T-cell (primary cell): ENCODE measurements around the gene GORAB. TPM values are rescaled to one million over a fixed set of nuclear protein-coding genes. Genes with fewer than 3 reads are reported as not detected.

ENCODE experiments used
- ATAC-seq, 4 experiments: fragments of 200-7000 bp in 3 of 4; fragments of 150-1000 bp in 1 of 4; cut with Tn5 transposase; replicated peaks in 1 of 4; 1 replicate in 3 of 4; 2 replicates in 1 of 4; pipeline ENCODE4 v1.10.0; 2021; ENCODE audit warnings: moderate library complexity in 3 of 4, mild to moderate bottlenecking in 2 of 4, moderate number of reproducible peaks in 1 of 4
- CTCF ChIA-PET, 2 donors: fragments of 300-600 bp; sonication (Branson Sonifier 250); formaldehyde crosslinking; loops; one replicate each; lab custom pipeline; 2022; ENCODE audit warnings: antibody characterized with exemption in 2 of 2; lab: Charles Lee
- POLR2A ChIA-PET, 2 donors: fragments of 300-600 bp; sonication (Branson Sonifier 250); formaldehyde crosslinking; loops; one replicate each; lab custom pipeline; 2022; ENCODE audit warnings: antibody characterized with exemption in 2 of 2; lab: Charles Lee
- DNase-seq, 35 experiments: peaks; one replicate each; pipeline versions ENCODE4 v3.0.0 to v3.0.0-alpha.2; 2013 to 2023
- H3K27ac ChIP-seq: one replicate; pipeline ENCODE4 v1.5.1; 2013; ENCODE audit warnings: low read length
- H3K27me3 ChIP-seq, 2 experiments: replicated peaks in 1 of 2; 1 replicate in 1 of 2; 2 replicates in 1 of 2; pipeline versions ENCODE4 v1.6.1 to v1.7.0; 2013; ENCODE audit warnings: low read length in 1 of 2, mixed read lengths in 1 of 2; ENCODE audit not compliant: control insufficient read depth in 2 of 2, insufficient read depth in 2 of 2; ENCODE audit errors: extremely low read depth in 1 of 2
- H3K36me3 ChIP-seq, 2 donors: 1 replicate in 1 of 2; 2 replicates in 1 of 2; pipeline versions ENCODE4 v1.6.1 to v1.7.0; 2013; ENCODE audit warnings: low read length in 1 of 2; ENCODE audit not compliant: control insufficient read depth in 2 of 2, insufficient read depth in 1 of 2; ENCODE audit errors: extremely low read depth in 1 of 2
- H3K4me1 ChIP-seq, 2 experiments: 1 replicate in 1 of 2; 2 replicates in 1 of 2; pipeline versions ENCODE4 v1.6.1 to v1.7.0; 2013; ENCODE audit warnings: low read length in 2 of 2, mixed read lengths in 1 of 2; ENCODE audit not compliant: insufficient read depth in 2 of 2, control insufficient read depth in 1 of 2; ENCODE audit errors: extremely low read depth in 1 of 2
- H3K4me3 ChIP-seq, 2 donors: 1 replicate in 1 of 2; 2 replicates in 1 of 2; pipeline versions ENCODE4 v1.5.1 to v1.7.0; 2013; ENCODE audit warnings: mild to moderate bottlenecking in 2 of 2, low read length in 1 of 2, moderate library complexity in 1 of 2; ENCODE audit not compliant: control insufficient read depth in 1 of 2; ENCODE audit errors: extremely low read depth in 1 of 2
- H3K9me3 ChIP-seq: 2 replicates; pipeline ENCODE4 v1.7.0; 2013
- H3K27ac Mint-ChIP-seq, 2 donors: one replicate each; pipeline ENCODE4 v1.8.0; 2020 to 2021; ENCODE audit warnings: mild to moderate bottlenecking in 2 of 2, mixed read lengths in 2 of 2
- H3K27me3 Mint-ChIP-seq, 2 donors: one replicate each; pipeline ENCODE4 v1.8.0; 2021 to 2022; ENCODE audit warnings: mixed read lengths in 2 of 2
- H3K36me3 Mint-ChIP-seq: one replicate; pipeline ENCODE4 v1.8.0; 2021; ENCODE audit warnings: mixed read lengths
- H3K4me1 Mint-ChIP-seq, 3 donors: one replicate each; pipeline ENCODE4 v1.8.0; 2020 to 2022; ENCODE audit warnings: mixed read lengths in 3 of 3, mild to moderate bottlenecking in 1 of 3
- H3K4me3 Mint-ChIP-seq, 3 donors: one replicate each; pipeline ENCODE4 v1.8.0; 2020 to 2022; ENCODE audit warnings: mild to moderate bottlenecking in 3 of 3, mixed read lengths in 3 of 3, moderate library complexity in 3 of 3
- H3K9me3 Mint-ChIP-seq, 3 donors: one replicate each; pipeline ENCODE4 v1.8.0; 2020 to 2022; ENCODE audit warnings: mixed read lengths in 3 of 3
- WGBS: methylation state at CpG from one replicate; pipeline ENCODE4 v1.1.5; 2013; ENCODE audit warnings: missing lambda C conversion rate; ENCODE audit not compliant: insufficient coverage; 5-methylcytosine and 5-hydroxymethylcytosine counted together
- total RNA-seq, 35 experiments: library from RNA in 6 of 35; stranded (reverse) in 6 of 35; fragments of 120-200 nt in 1 of 35; gene quantifications; one replicate each; pipeline versions ENCODE4 v1.2.1 to v1.2.4 and lab custom pipeline; 2013 to 2026

The GORAB gene
- total RNA-seq, 5 donors from 2014 or later (not counting 1 experiment from before 2014, with no cell fraction given), result 14.9 to 21.8 (median 17.2) TPM

GRCh38 chr1:170498876-170499275 lies 33.1 kb upstream of the GORAB start:
- H3K4me1 Mint-ChIP-seq, result peaks cover 7 to 10% (median 8%) of the 10 kb centered on the region in 3 donors
- DNase-seq, result no peak
- H3K27me3 Mint-ChIP-seq, result peaks cover 8 to 17% of the 10 kb centered on the region in 2 donors
- H3K4me1 ChIP-seq, result peaks cover 0 to 4% of the 10 kb centered on the region in 2 experiments
- no peaks in the 10 kb centered on the region for H3K27me3 ChIP-seq
- H3K36me3 Mint-ChIP-seq, result no peaks in the 10 kb centered on the region
- no peak overlapping the region for H3K4me3 Mint-ChIP-seq
- WGBS, result no CpG with 5 or more reads among the region's 1 CpG
- no peaks in the 10 kb centered on the region for H3K9me3 Mint-ChIP-seq
- H3K9me3 ChIP-seq, result no peaks in the 10 kb centered on the region
- no peak overlapping the region for H3K4me3 ChIP-seq
- ChIA-PET POLR2A (no interaction called here), CTCF (no interaction called here)
- ATAC-seq, result no peak
- no peak overlapping the region for H3K27ac Mint-ChIP-seq
- no peaks in the 10 kb centered on the region for H3K36me3 ChIP-seq
- H3K27ac ChIP-seq, result no peak overlapping the region

- no peak overlapping the region for H3K27ac ChIP-seq
- no peaks in the 10 kb centered on the region for H3K4me1 ChIP-seq
- Mint-ChIP-seq H3K27ac (no peak overlapping the region), H3K4me3 (no peak overlapping the region), H3K9me3 (no peaks in the 10 kb centered on the region), H3K36me3 (no peaks in the 10 kb centered on the region), H3K4me1 (no peaks in the 10 kb centered on the region), H3K27me3 (peaks cover 23 to 30% of the 10 kb centered on the region in 2 donors)
- DNase-seq (no peak), ATAC-seq (no peak)
- CTCF ChIA-PET, result no interaction called here
- POLR2A ChIA-PET, result no interaction called here
- H3K27me3 ChIP-seq, result no peaks in the 10 kb centered on the region
- WGBS, result no CpG with 5 or more reads among the region's 1 CpG
- H3K9me3 ChIP-seq, result no peaks in the 10 kb centered on the region
- no peak overlapping the region for H3K4me3 ChIP-seq
- no peaks in the 10 kb centered on the region for H3K36me3 ChIP-seq
Observed at GRCh38 chr1:170503665-170504064, 28.3 kb upstream of the GORAB start.

GRCh38 chr1:170510163-170510562 lies 21.8 kb upstream of the GORAB start:
- H3K27me3 Mint-ChIP-seq, result peaks cover 17 to 31% of the 10 kb centered on the region in 2 donors
- ChIA-PET CTCF (no interaction called here), POLR2A (no interaction called here)
- DNase-seq, result no peak
- no peaks in the 10 kb centered on the region for H3K36me3 Mint-ChIP-seq
- Histone ChIP-seq H3K27ac (no peak overlapping the region), H3K27me3 (peaks cover 0 to 4% of the 10 kb centered on the region in 2 experiments), H3K36me3 (no peaks in the 10 kb centered on the region), H3K4me1 (no peaks in the 10 kb centered on the region), H3K9me3 (no peaks in the 10 kb centered on the region), H3K4me3 (no peak overlapping the region)
- WGBS, result no CpG with 5 or more reads among the region's 1 CpG
- no peaks in the 10 kb centered on the region for H3K9me3 Mint-ChIP-seq
- no peaks in the 10 kb centered on the region for H3K4me1 Mint-ChIP-seq
- no peak overlapping the region for H3K4me3 Mint-ChIP-seq
- no peak for ATAC-seq
- no peak overlapping the region for H3K27ac Mint-ChIP-seq

- H3K4me3 ChIP-seq, result no peak overlapping the region
- CTCF ChIA-PET, result no interaction called here
- H3K27me3 ChIP-seq, result peaks cover 0 to 4% of the 10 kb centered on the region in 2 experiments
- H3K4me1 ChIP-seq, result no peaks in the 10 kb centered on the region
- no peak overlapping the region for H3K27ac ChIP-seq
- ATAC-seq (no peak), DNase-seq (no peak)
- no peaks in the 10 kb centered on the region for H3K9me3 Mint-ChIP-seq
- H3K9me3 ChIP-seq, result no peaks in the 10 kb centered on the region
- H3K27me3 Mint-ChIP-seq, result peaks cover 17 to 29% of the 10 kb centered on the region in 2 donors
- no peaks in the 10 kb centered on the region for H3K36me3 Mint-ChIP-seq
- POLR2A ChIA-PET, result no interaction called here
- no peaks in the 10 kb centered on the region for H3K4me1 Mint-ChIP-seq
- no peak overlapping the region for H3K27ac Mint-ChIP-seq
- H3K4me3 Mint-ChIP-seq, result no peak overlapping the region
- 90% methylated on average over 3 of the region's 5 CpGs for WGBS
- H3K36me3 ChIP-seq, result no peaks in the 10 kb centered on the region
Observed at GRCh38 chr1:170511038-170511437, 20.9 kb upstream of the GORAB start.

GRCh38 chr1:170513138-170513537 lies 18.8 kb upstream of the GORAB start:
- Histone ChIP-seq H3K27ac (no peak overlapping the region), H3K9me3 (no peaks in the 10 kb centered on the region), H3K4me3 (no peak overlapping the region), H3K36me3 (no peaks in the 10 kb centered on the region), H3K27me3 (peaks cover 0 to 4% of the 10 kb centered on the region in 2 experiments), H3K4me1 (no peaks in the 10 kb centered on the region)
- Mint-ChIP-seq H3K27ac (no peak overlapping the region), H3K27me3 (peaks cover 13% of the 10 kb centered on the region in 2 donors), H3K9me3 (no peaks in the 10 kb centered on the region), H3K36me3 (no peaks in the 10 kb centered on the region), H3K4me1 (no peaks in the 10 kb centered on the region), H3K4me3 (no peak overlapping the region)
- ATAC-seq (no peak), DNase-seq (no peak)
- ChIA-PET POLR2A (no interaction called here), CTCF (no interaction called here)
- no CpG with 5 or more reads among the region's 1 CpG for WGBS

DNA sequence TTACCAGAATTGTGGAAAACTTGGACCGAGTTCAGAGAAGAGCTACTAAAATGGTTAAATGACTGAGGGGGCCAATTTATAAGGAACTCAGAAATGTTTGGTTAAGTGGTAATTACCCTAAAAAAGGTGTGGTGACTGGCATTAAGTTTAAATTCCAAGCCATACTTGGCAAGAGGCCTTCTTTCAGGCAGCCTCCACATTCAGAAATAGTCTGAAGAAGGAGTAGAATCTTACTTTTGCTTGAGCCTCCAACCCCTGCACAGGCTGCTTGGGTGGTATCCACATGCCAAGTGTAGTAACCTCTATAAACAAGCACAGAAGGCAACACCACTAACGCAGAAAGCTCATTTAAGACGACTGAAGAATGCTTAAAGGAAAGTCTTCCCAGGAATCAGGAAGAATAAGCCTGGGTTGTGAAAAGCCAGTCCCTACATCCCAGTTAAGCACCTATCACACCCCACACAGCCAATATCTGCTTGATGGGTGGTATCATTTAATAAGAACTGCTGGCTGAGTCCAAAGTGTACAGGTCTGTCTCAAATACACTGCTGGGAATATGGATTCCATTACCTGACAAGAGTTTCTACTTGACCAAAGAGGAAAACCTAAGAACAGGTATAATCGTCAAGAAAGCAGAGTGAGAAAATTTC lies 13.7 kb upstream of the GORAB start:
- Histone ChIP-seq H3K9me3 (no peaks in the 10 kb centered on the region), H3K27ac (no peak overlapping the region), H3K4me3 (no peak overlapping the region), H3K27me3 (peaks cover 0 to 3% of the 10 kb centered on the region in 2 experiments), H3K4me1 (no peaks in the 10 kb centered on the region), H3K36me3 (no peaks in the 10 kb centered on the region)
- Mint-ChIP-seq H3K4me3 (no peak overlapping the region), H3K27me3 (peaks cover 22 to 31% of the 10 kb centered on the region in 2 donors), H3K4me1 (no peaks in the 10 kb centered on the region), H3K36me3 (no peaks in the 10 kb centered on the region), H3K27ac (no peak overlapping the region), H3K9me3 (no peaks in the 10 kb centered on the region)
- CTCF ChIA-PET, result no interaction called here
- WGBS, result 86% methylated on average over 1 of the region's 4 CpGs
- POLR2A ChIA-PET, result interaction anchor here in 1 of 2 donors (0.6 kb wide), 1 partner anchor 370 kb away, joined by 3 read pairs; no protein-coding TSS in a partner anchor
- no peak for ATAC-seq
- DNase-seq, result no peak
